ENCODE results near the gene COL18A1. TPM values are rescaled to one million over a fixed set of nuclear protein-coding genes. Genes with fewer than 3 reads are reported as not detected.
A peak's percentile ranks its signal among the peaks of the same experiment; 100 is the strongest.

Gene COL18A1
- total RNA-seq, 2 experiments from 2014 or later = 8.0 to 8.8 TPM

DNA sequence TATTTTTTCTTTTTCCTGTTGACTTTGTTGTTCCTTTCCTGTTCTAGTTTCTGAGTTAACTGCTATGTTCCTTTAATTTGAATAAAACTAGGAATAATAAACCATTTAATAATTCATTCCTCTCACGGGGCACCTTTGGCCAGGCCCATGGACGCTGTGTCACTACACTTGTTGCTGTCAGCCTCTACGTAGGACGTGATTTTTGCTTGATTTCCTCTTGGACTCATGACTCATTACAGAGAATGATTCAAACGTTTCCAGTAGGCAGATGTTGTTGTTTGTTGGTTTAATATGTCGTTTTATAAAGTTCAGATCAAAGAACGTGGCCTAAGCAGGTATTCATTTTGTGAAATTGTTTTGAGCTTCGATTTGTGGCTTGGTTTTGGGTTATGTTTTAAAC lies 146.4 kb downstream of the COL18A1 start:
- peak; percentile 72 for DNase-seq
- ChIA-PET CTCF (interaction anchor here (0.7 to 1.6 kb wide), 3 partner anchors 41 to 377 kb away, joined by 3 to 4 read pairs (median 4); no protein-coding TSS in a partner anchor), POLR2A (interaction anchor here (0.7 kb wide), 1 partner anchor 502 kb away, joined by 3 read pairs; no protein-coding TSS in a partner anchor)
- intact Hi-C loops (cut with DNase I, micrococcal nuclease) = loop anchor here (1.0 to 10.0 kb wide), 9 partner anchors 9 to 268 kb away; partner anchors contain the start of genes PCBP3 (in 2 of the 2) and SLC19A1 (in 1 of the 2)
- Mint-ChIP-seq H3K27ac (peak overlapping the region; percentile 98), H3K27me3 (no peaks in the 10 kb centered on the region), H3K4me3 (peak overlapping the region; percentile 58), H3K9me3 (ENCODE audit: low read depth) (peaks cover 1% of the 10 kb centered on the region), H3K36me3 (ENCODE audit: low read depth) (peaks cover 3% of the 10 kb centered on the region), H3K4me1 (peaks cover 40% of the 10 kb centered on the region)
- peak; percentile 69 for ATAC-seq

DNA sequence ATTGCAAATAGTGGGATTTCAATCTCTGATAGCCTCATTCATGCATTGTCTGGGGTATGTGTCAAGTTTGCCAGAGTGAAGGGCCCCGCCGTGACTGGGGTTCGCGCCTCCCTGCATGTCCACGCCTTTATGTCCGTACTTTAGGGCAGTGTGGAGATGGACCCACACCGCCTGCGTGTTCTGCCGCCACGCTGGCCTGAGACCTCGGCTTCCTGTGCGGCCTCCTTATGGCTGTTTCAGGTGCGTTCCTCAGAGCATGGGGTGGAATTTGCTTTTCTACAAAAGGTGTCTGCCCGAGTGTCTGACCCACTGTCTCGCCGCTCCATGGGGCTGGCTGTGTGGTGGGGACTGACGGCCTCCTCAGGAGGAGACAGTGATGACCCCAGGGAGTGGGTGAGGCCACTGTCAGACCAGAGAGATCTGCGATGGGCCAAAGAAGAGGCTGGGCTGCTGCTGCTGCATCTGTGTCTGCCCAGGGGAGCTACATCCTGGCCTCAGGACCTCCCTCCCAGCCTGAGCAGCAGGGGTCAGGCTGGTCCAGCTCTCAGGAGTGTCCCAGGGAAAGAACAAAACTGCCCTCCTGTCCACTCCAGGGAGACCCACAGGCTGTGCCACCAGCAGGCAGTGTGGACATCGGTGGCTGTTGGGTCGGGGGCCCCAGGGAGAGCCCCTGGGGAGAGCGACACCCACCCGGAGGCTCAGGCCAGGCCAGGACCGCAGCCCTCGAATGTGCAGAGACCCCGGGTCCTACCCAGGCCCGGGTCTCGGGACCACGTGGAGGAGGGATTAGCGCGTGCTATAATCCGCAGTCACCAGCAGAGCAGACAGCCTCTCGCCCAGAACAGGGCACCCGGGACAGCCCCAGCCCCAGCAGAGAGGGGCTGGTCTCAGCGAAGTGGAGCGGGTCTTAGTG lies 147.1 kb downstream of the COL18A1 start:
- ChIA-PET POLR2A (no interaction called here), CTCF (interaction anchor here (0.7 to 1.6 kb wide), 3 partner anchors 40 to 376 kb away, joined by 3 to 4 read pairs (median 4); no protein-coding TSS in a partner anchor)
- peaks cover 1% of the 10 kb centered on the region for H3K9me3 Mint-ChIP-seq (ENCODE audit: low read depth)
- intact Hi-C loops (cut with DNase I, micrococcal nuclease) = loop anchor here (1.0 to 10.0 kb wide), 9 partner anchors 10 to 267 kb away; partner anchors contain the start of genes PCBP3 (in 2 of the 2) and SLC19A1 (in 1 of the 2)
- H3K4me1 Mint-ChIP-seq = peaks cover 40% of the 10 kb centered on the region
- ATAC-seq (peak; percentile 3), DNase-seq (peak; percentile 44)
- peaks cover 3% of the 10 kb centered on the region for H3K36me3 Mint-ChIP-seq (ENCODE audit: low read depth)
- peak overlapping the region; percentile 98 for H3K27ac Mint-ChIP-seq
- H3K27me3 Mint-ChIP-seq = no peaks in the 10 kb centered on the region
- peak overlapping the region; percentile 58 for H3K4me3 Mint-ChIP-seq

DNA sequence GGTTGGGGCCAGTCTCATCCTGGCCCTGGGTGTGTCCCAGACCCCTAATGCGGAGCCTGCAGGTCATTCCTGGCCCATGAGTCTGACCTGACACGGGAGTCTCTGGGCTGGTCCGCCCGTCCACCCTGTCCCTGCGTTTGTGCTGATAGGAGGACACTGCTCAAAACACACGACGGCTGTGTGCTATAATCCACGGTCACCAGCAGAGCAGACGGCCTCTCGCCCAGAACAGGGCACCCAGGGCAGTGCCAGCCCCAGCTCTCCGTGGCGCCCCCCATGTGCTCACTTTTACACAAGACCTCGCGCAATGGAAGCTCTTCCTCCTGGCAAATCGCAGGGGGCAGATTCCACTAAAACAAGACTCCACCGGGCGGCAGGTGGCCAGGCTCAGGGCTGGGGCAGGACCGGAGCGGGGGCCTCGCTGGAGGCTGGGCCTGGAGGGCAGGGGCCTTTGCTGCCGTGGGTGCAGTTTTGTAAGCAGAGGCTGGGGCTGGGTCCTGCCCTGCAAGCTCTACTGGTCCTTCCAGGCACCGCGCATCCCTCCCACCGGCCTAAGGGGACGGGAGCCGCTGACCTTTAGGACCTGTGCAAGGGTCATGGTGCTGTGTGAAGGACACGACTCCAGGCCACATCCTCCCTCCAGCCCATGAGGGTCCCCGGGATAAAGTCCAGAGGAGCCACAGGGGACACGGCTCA lies 147.9 kb downstream of the COL18A1 start:
- intact Hi-C loops (cut with DNase I, micrococcal nuclease) = loop anchor here in 1 of 2 experiments (10.0 kb wide), 1 partner anchor 92 kb away; the partner anchor contains the start of gene PCBP3
- Mint-ChIP-seq H3K27me3 (no peaks in the 10 kb centered on the region), H3K9me3 (ENCODE audit: low read depth) (peaks cover 1% of the 10 kb centered on the region), H3K4me1 (peaks cover 40% of the 10 kb centered on the region), H3K36me3 (ENCODE audit: low read depth) (peaks cover 3% of the 10 kb centered on the region), H3K27ac (no peak overlapping the region), H3K4me3 (no peak overlapping the region)
- ATAC-seq = no peak
- ChIA-PET POLR2A (no interaction called here), CTCF (no interaction called here)
- no peak for DNase-seq

DNA sequence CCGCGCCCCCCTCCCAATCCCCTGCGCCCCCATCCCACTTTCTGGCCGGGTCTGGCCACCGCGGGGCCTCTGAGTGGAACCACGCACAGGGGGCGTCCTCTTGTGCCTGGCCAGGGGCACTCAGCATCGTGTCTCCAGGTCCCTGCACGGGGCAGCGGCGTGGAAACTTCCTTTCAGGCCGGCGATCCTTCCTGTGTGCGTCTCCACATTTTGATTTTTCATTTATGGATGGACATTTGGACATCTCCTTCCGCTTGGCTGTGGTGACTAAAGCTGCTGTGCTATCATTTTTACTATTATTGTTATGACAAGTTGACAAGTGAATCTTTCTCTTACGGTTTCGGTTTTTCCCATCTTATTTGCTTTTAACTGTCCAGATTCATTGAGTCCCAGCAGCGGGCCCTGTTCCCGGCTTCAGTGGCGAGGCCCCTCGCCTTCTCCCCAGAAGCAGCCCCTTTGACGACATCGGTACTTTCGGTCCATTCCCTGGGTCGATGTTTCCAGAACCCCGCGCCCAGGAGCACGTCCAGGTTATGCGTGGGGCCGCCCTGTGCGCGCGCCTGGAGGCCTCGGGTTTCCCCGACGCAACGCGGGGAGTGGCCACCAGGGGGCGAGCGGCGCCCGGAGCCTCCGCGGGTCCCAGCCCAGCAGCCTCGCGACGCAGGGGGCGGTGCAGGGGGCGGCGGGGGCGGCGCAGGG lies 149.7 kb downstream of the COL18A1 start:
- ChIA-PET POLR2A (interaction anchor here (1.0 kb wide), 1 partner anchor 264 kb away, joined by 4 read pairs; no protein-coding TSS in a partner anchor), CTCF (no interaction called here)
- ATAC-seq (peak; percentile 62), DNase-seq (peak; percentile 95)
- H3K9me3 Mint-ChIP-seq (ENCODE audit: low read depth) = no peaks in the 10 kb centered on the region
- H3K4me1 Mint-ChIP-seq = peaks cover 33% of the 10 kb centered on the region
- H3K27ac Mint-ChIP-seq = peak overlapping the region; percentile 97
- no peaks in the 10 kb centered on the region for H3K27me3 Mint-ChIP-seq
- H3K36me3 Mint-ChIP-seq (ENCODE audit: low read depth) = peaks cover 3% of the 10 kb centered on the region
- intact Hi-C loops (cut with DNase I, micrococcal nuclease) = loop anchor here (1.0 to 10.0 kb wide), 7 partner anchors 36 to 369 kb away; partner anchors contain the start of gene PCBP3 (in 2 of the 2)
- H3K4me3 Mint-ChIP-seq = peak overlapping the region; percentile 95

DNA sequence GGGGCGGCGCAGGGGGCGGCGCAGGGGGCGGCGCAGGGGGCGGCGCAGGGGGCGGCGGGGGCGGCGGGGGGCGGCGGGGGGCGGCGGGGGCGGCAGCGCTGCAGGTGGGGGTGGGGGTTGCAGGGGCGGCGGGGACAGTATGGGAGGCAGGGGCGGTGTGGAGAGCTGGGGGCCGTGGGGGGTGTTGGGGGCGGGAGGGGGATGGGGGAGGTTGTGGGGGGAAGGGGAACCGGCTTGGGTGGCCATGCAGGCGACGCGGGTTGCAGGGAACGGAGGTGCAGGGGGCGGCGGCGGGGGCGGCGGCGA lies 150.2 kb downstream of the COL18A1 start:
- peaks cover 3% of the 10 kb centered on the region for H3K36me3 Mint-ChIP-seq (ENCODE audit: low read depth)
- H3K27me3 Mint-ChIP-seq = no peaks in the 10 kb centered on the region
- H3K4me3 Mint-ChIP-seq = no peak overlapping the region
- H3K27ac Mint-ChIP-seq = no peak overlapping the region
- DNase-seq (no peak), ATAC-seq (no peak)
- H3K4me1 Mint-ChIP-seq = peaks cover 28% of the 10 kb centered on the region
- H3K9me3 Mint-ChIP-seq (ENCODE audit: low read depth) = no peaks in the 10 kb centered on the region
- CTCF ChIA-PET = interaction anchor here (0.9 to 1.8 kb wide), 3 partner anchors 14 to 90 kb away, joined by 3 to 11 read pairs (median 4); no protein-coding TSS in a partner anchor
- intact Hi-C loops (cut with DNase I, micrococcal nuclease) = loop anchor here (1.0 to 10.0 kb wide), 7 partner anchors 35 to 368 kb away; partner anchors contain the start of gene PCBP3 (in 2 of the 2)
- POLR2A ChIA-PET = no interaction called here

DNA sequence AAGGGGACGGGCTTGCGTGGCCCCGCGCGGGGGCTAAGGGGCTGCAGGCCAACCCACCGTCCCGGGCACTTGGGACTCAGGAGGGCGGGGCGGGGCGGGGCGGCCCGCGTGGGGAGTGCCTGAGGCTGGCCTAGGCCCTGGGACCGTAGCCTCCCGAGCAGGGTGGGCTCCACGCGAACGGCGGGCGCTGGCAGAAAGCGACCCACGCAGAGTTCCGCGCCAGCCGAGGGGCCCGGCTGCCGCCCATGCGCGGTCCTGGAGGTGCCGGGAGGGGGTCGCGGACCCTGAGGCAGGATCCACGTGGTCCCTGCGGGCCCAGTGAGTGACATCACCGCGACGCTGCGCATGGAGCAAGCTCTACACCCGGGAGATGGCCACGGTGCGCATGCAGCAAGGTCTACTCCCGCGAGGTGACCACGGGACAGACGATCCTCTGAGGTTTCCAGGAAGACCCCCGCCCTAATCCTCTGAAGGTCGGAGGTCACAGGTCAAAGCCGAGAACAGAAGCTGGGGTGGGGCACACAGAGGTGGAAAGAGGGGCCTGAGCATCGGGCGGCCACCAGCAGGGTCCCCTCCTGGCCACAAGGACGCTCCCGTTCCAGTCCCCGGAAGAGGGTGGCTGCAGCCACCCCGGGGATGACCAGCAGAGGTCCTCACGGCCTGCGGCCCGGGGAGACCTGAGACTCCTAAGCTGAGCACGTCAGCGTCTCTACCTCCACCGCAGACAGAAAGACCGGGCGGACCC lies 150.8 kb downstream of the COL18A1 start:
- POLR2A ChIA-PET = interaction anchor here (1.2 kb wide), 1 partner anchor 37 kb away, joined by 3 read pairs; no protein-coding TSS in a partner anchor
- peaks cover 23% of the 10 kb centered on the region for H3K4me1 Mint-ChIP-seq
- H3K9me3 Mint-ChIP-seq (ENCODE audit: low read depth) = no peaks in the 10 kb centered on the region
- H3K4me3 Mint-ChIP-seq = peak overlapping the region; percentile 32
- peak overlapping the region; percentile 47 for H3K27ac Mint-ChIP-seq
- ATAC-seq (peak; percentile 37), DNase-seq (peak; percentile 79)
- intact Hi-C loops (cut with DNase I, micrococcal nuclease) = loop anchor here (1.0 to 10.0 kb wide), 8 partner anchors 35 to 368 kb away; partner anchors contain the start of gene PCBP3 (in 2 of the 2)
- CTCF ChIA-PET = interaction anchor here (0.6 to 1.8 kb wide), 18 partner anchors 12 to 404 kb away, joined by 3 to 11 read pairs (median 4); no protein-coding TSS in a partner anchor
- H3K27me3 Mint-ChIP-seq = no peaks in the 10 kb centered on the region
- H3K36me3 Mint-ChIP-seq (ENCODE audit: low read depth) = peaks cover 3% of the 10 kb centered on the region

DNA sequence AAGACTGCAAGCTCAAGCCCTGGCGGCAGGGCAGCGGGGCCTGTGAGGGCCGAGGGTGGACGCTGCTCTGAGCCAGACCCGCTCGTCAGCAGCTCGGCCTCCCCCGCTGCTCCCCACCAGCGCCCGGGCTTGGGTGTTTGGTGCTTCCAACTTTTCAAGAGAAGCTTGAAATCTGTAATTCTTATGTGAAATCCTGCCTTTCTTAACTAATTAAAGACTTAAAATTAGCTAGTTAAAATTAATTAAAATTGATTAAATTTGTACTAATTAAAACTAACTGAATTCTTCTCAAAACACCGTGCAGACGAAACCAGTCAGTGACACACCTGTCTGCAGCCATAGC lies 151.3 kb downstream of the COL18A1 start:
- POLR2A ChIA-PET = interaction anchor here (1.2 kb wide), 1 partner anchor 36 kb away, joined by 3 read pairs; no protein-coding TSS in a partner anchor
- H3K9me3 Mint-ChIP-seq (ENCODE audit: low read depth) = no peaks in the 10 kb centered on the region
- intact Hi-C loops (cut with DNase I, micrococcal nuclease) = loop anchor here (1.0 to 10.0 kb wide), 2 partner anchors 89 to 324 kb away; partner anchors contain the start of gene PCBP3 (in 1 of the 2)

DNA sequence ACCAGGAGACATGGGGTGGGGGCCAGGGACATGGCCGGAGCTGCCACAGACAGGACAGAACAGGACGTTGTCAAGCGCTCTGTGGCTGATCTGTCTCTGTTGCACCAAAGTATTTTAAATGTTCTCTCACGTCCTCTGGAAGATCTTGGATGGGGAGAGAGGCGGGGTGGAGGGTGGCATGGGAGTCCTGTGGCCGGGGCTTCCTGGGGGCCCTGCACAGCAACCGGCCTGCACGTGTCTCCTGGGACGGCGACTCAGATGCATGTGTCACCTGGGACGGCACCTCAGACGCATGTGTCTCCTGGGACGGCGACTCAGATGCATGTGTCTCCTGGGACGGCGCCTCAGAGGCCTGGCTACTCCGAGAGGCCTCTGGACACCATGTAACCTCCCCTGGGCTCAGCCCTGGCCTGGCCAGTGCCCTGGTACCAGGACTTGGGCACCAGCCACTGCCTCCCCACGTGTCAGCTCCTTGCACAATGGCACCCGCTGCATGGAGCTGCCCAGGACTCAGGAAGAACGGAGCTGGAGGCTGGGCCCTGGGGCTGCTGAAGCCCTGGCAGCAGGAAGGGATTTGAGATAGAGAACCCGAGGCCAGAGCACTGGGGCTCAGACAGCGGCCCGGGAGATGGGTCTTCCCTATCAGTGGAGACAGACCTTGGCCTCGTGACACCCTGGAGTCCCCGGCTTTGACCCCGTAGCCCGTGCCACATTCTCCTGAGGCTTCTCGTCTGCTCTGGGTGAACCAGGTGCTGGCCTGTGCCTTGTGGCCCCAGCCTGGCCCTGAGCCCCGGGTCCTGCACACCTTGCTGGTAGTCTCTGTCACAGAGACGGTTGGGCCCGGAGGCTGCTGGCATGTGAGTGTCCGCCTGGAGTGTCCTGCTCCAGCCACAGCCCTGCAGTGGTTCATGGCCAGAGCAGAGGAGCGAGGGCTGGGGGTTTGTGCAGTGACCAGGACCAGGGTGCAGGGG lies 152.0 kb downstream of the COL18A1 start:
- H3K9me3 Mint-ChIP-seq (ENCODE audit: low read depth) = no peaks in the 10 kb centered on the region
- intact Hi-C loops (cut with DNase I, micrococcal nuclease) = loop anchor here (1.0 to 10.0 kb wide), 2 partner anchors 88 to 323 kb away; partner anchors contain the start of gene PCBP3 (in 1 of the 2)
- H3K4me1 Mint-ChIP-seq = peaks cover 13% of the 10 kb centered on the region
- H3K27ac Mint-ChIP-seq = no peak overlapping the region
- no peak overlapping the region for H3K4me3 Mint-ChIP-seq
- DNase-seq (peak; percentile 45), ATAC-seq (no peak)
- ChIA-PET POLR2A (interaction anchor here (1.2 kb wide), 1 partner anchor 36 kb away, joined by 3 read pairs; no protein-coding TSS in a partner anchor), CTCF (interaction anchor here (0.7 to 1.8 kb wide), 17 partner anchors 11 to 392 kb away, joined by 3 to 11 read pairs (median 4); no protein-coding TSS in a partner anchor)
- H3K27me3 Mint-ChIP-seq = no peaks in the 10 kb centered on the region
- H3K36me3 Mint-ChIP-seq (ENCODE audit: low read depth) = peaks cover 3% of the 10 kb centered on the region

More for the DNA sequence above, 151.3 kb downstream of the COL18A1 start:
- DNase-seq (no peak), ATAC-seq (no peak)
- CTCF ChIA-PET = interaction anchor here (0.6 to 1.8 kb wide), 18 partner anchors 12 to 405 kb away, joined by 3 to 11 read pairs (median 4); no protein-coding TSS in a partner anchor
- no peak overlapping the region for H3K27ac Mint-ChIP-seq
- no peak overlapping the region for H3K4me3 Mint-ChIP-seq
- peaks cover 20% of the 10 kb centered on the region for H3K4me1 Mint-ChIP-seq
- no peaks in the 10 kb centered on the region for H3K27me3 Mint-ChIP-seq
- peaks cover 3% of the 10 kb centered on the region for H3K36me3 Mint-ChIP-seq (ENCODE audit: low read depth)

DNA sequence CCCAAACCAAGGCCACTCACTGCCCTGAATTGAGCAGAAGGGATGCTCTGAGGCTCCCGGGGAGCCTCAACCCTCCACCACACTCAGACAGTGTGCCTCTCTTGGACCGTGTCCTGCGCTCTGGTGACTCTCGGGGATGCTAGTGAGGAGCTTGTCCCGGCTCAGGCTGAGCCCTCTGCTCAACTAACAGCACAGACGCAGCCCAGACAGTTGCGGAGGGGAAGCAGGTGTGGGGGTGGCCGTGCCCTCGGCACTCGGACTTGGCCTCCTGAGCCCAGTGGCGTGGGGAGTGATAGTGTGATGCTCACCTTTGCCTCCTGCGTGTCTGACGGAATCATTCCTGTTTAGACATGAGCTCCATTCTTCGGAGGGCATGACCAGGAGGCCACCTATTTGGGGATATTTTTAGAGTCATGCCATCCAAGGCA lies 152.7 kb downstream of the COL18A1 start:
- peak; percentile 4 for DNase-seq
- Mint-ChIP-seq H3K36me3 (ENCODE audit: low read depth) (peaks cover 3% of the 10 kb centered on the region), H3K27ac (no peak overlapping the region), H3K4me3 (no peak overlapping the region), H3K27me3 (peaks cover 4% of the 10 kb centered on the region), H3K4me1 (peaks cover 10% of the 10 kb centered on the region), H3K9me3 (ENCODE audit: low read depth) (no peaks in the 10 kb centered on the region)
- intact Hi-C loops (cut with DNase I, micrococcal nuclease) = loop anchor here in 1 of 2 experiments (10.0 kb wide), 1 partner anchor 87 kb away; the partner anchor contains the start of gene PCBP3
- ChIA-PET POLR2A (no interaction called here), CTCF (interaction anchor here (1.0 kb wide), 1 partner anchor 39 kb away, joined by 4 read pairs; no protein-coding TSS in a partner anchor)
- no peak for ATAC-seq
